CD4-positive, alpha-beta T cell treated with Interleukin-6 at 100 ng/mL for 8 hours (primary cell): ENCODE measurements around the gene IQCF2.
"Not testable (repeated sequence)": the region's sequence is repeated elsewhere in the genome, so short reads cannot be mapped to it uniquely, and the experiment has no call there.

ENCODE experiments used
- DNase-seq: peaks from one replicate; pipeline ENCODE4 v3.0.0-alpha.2; 2020; ENCODE audit warnings: mixed read lengths, low spot score

The IQCF2 gene

GRCh38 chr3:51860703-51861665 is at the start of gene IQCF2:
Gene IQCF2 (plus strand): TSS chr3:51861615. CDS start chr3:51861667, 52 bp downstream.
- DNase-seq, result no peak

- no peak for DNase-seq
Observed at GRCh38 chr3:51813539-51813938, 47.9 kb upstream of the IQCF2 start.

GRCh38 chr3:51814034-51814433 is 47.4 kb upstream of the IQCF2 start:
- no peak for DNase-seq

GRCh38 chr3:51815614-51816013 is 45.8 kb upstream of the IQCF2 start:
- no peak for DNase-seq

- no peak for DNase-seq
Observed at GRCh38 chr3:51816723-51817122, 44.7 kb upstream of the IQCF2 start.

GRCh38 chr3:51817375-51817774 is 44.0 kb upstream of the IQCF2 start:
- DNase-seq, result no peak

GRCh38 chr3:51819151-51819550 is 42.3 kb upstream of the IQCF2 start:
- no peak for DNase-seq

- DNase-seq, result no peak
Observed at GRCh38 chr3:51819709-51820406, 41.6 kb upstream of the IQCF2 start.

- no peak for DNase-seq
Observed at GRCh38 chr3:51828297-51828696, 33.1 kb upstream of the IQCF2 start.

GRCh38 chr3:51830345-51830744 is 31.1 kb upstream of the IQCF2 start:
- no peak for DNase-seq

GRCh38 chr3:51830836-51831385 is 30.5 kb upstream of the IQCF2 start:
- no peak for DNase-seq

- no peak for DNase-seq
Observed at GRCh38 chr3:51836606-51837005, 24.8 kb upstream of the IQCF2 start.

- DNase-seq, result no peak
Observed at GRCh38 chr3:51845129-51845528, 16.3 kb upstream of the IQCF2 start.

GRCh38 chr3:51855411-51855810 is 6.0 kb upstream of the IQCF2 start:
- DNase-seq, result not testable (repeated sequence)

- no peak for DNase-seq
Observed at GRCh38 chr3:51862886-51863285, 1.5 kb downstream of the IQCF2 start.

GRCh38 chr3:51868896-51869295 is 7.5 kb downstream of the IQCF2 start:
- not testable (repeated sequence) for DNase-seq

GRCh38 chr3:51869304-51869703 is 7.9 kb downstream of the IQCF2 start:
- no peak for DNase-seq

GRCh38 chr3:51873253-51873766 is 11.9 kb downstream of the IQCF2 start:
- no peak for DNase-seq

GRCh38 chr3:51873876-51874275 is 12.5 kb downstream of the IQCF2 start:
- DNase-seq, result no peak

- no peak for DNase-seq
Observed at GRCh38 chr3:51874411-51874810, 13.0 kb downstream of the IQCF2 start.

GRCh38 chr3:51874889-51875288 is 13.5 kb downstream of the IQCF2 start:
- no peak for DNase-seq

- no peak for DNase-seq
Observed at GRCh38 chr3:51875501-51875900, 14.1 kb downstream of the IQCF2 start, which contains the start of gene IQCF5. Gene IQCF5 (minus strand): TSS chr3:51875601. CDS start chr3:51875531, 70 bp downstream.
